Adrenal gland (tissue), 5 donors: Measurements from ENCODE around the gene GXYLT2.

Source experiments
- POLR2A ChIP-seq, 2 donors: fragments of 450-650 bp; IDR thresholded peaks; one replicate each; pipeline ENCODE4 v1.6.1; 2017; ENCODE audit warnings: antibody characterized with exemption in 2 of 2, mild to moderate bottlenecking in 2 of 2, moderate library complexity in 1 of 2
- TF ChIP-seq, protein P1 (sequence below), 6 experiments: fragments of 450-650 bp in 4 of 6; fragments of 200-600 bp in 2 of 6; sonication (generic) in 1 of 6; IDR thresholded peaks; 1 replicate in 5 of 6; 2 replicates in 1 of 6; pipeline versions ENCODE4 v1.5.1 to v1.8.0; 2016 to 2021; ENCODE audit warnings: antibody characterized with exemption in 6 of 6, mild to moderate bottlenecking in 2 of 6, moderate library complexity in 1 of 6
- donor health status: DM: no; HTN: no; CAD: no.

DNA sequence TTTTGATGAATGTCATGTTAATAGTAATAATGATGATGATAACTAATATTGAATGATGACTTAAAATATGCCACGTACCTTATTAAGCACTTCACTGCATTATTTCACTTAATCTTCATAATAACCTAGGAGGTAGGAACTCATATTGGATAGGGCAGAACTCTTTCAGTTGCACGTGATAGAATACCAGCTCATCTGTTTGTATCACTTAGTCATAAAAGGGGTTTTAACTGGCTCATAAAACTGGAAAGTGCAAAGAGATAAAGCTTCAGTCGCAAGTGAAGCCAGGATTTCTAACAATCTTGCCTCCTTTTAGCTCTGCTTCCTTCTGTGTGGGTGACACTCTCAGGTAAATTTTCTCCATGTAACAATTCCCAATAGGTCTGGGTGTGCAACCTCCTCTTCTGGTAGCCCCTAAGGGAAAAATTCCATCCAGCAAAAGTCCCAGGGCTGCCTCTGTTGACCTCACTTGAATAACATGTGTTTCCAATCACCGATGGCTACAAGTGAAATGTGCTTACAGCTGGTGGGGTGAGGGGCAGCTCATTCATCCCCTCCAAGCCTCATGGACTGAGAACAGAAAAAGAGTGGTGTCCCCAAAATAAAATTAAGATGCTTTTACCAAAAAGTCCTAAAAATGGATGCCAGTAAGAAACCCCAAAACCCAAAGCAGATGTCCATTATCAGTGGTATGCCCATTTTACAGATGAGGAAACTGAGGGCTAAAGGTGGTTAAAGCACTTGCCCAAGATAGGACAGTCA, 9.3 kb downstream of the GXYLT2 start:
- TF ChIP-seq, protein P1, sequence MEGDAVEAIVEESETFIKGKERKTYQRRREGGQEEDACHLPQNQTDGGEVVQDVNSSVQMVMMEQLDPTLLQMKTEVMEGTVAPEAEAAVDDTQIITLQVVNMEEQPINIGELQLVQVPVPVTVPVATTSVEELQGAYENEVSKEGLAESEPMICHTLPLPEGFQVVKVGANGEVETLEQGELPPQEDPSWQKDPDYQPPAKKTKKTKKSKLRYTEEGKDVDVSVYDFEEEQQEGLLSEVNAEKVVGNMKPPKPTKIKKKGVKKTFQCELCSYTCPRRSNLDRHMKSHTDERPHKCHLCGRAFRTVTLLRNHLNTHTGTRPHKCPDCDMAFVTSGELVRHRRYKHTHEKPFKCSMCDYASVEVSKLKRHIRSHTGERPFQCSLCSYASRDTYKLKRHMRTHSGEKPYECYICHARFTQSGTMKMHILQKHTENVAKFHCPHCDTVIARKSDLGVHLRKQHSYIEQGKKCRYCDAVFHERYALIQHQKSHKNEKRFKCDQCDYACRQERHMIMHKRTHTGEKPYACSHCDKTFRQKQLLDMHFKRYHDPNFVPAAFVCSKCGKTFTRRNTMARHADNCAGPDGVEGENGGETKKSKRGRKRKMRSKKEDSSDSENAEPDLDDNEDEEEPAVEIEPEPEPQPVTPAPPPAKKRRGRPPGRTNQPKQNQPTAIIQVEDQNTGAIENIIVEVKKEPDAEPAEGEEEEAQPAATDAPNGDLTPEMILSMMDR (IDR thresholded peaks at IDR 0.05), result no peak
- TF ChIP-seq POLR2A (IDR thresholded peaks at IDR 0.05), result no peak
